IPS-18c (cell line): Measurements from ENCODE around the gene PKD2L1.
"Not testable (repeated sequence)": the region's sequence is repeated elsewhere in the genome, so short reads cannot be mapped to it uniquely, and the experiment has no call there.

Experiments used
- H3K4me3 ChIP-seq: 2 replicates; pipeline ENCODE4 v1.7.0; 2013; ENCODE audit warnings: low read depth, mild to moderate bottlenecking, low read length, moderate library complexity; ENCODE audit not compliant: insufficient read depth
- H3K9me3 ChIP-seq: one replicate; pipeline ENCODE4 v1.6.1; 2013; ENCODE audit warnings: mild to moderate bottlenecking, low read length, moderate library complexity; ENCODE audit not compliant: control insufficient read depth, insufficient read depth

PKD2L1 gene

DNA sequence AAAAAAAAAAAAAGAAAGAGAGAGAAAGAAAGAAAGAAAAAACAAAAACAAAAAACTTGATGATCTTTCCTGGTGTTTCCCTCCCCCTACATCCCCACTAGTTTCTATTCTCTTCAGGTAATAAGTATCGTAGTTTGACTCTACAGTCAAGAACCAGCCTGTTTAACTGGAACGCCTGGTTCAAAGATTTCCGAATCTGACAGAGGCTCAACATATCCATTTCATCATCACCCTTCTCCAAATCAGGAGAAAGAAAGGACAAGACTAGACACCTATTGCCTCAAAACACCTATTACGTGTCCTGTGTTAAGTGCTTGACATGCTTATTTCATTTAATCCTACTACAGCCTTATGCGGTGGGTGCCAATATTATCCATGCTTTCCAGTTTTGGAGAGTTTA is 23.2 kb downstream of the PKD2L1 start:
- no peaks in the 10 kb centered on the region for H3K9me3 ChIP-seq
- no peak overlapping the region for H3K4me3 ChIP-seq

DNA sequence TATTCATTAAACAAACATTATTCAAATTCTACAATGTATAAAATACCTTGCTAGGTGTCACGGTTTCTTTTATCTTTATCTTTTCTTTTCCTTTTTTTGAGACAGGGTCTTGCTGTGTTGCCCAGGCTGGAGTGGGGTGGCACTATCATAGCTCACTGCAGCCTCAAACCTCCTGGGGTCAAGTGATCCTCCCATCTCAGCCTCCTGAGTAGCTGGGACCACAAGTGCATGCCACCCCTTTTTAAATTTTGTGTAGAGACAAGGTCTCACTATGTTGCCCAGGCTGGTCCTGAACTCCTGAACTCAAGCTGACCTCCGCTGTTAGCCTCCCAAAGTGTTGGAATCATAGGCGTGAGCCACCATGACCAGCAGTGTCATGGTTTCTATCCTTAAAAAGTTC is 25.6 kb downstream of the PKD2L1 start:
- Histone ChIP-seq H3K9me3 (no peaks in the 10 kb centered on the region), H3K4me3 (no peak overlapping the region)

DNA sequence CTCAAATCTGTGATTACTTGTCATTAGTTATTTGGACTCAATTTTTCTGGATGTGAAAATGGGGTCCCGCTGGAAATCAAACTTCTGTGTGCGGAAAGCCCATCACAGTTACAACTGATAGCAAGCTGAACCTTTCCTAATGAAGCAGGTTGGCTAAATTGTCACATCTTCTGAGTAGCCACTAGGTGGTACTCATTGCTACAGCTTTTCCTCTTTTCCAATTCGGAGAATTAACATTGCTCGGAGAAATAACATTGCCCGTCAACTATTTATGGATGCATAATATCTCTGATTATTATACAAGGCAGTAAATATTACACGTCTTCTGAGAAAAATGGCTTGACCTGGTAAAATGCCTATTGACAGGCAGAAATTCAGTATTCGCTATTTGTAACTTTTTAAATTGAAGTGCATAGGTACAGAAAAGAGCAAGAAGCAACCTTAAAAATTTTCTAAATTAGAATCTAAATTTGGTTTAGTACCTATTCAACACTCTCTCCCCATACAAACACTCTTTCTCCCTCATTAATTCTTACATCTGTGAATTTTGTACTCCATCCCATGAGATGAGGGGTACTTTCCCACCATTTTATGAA is 26.2 kb downstream of the PKD2L1 start:
- H3K4me3 ChIP-seq, result no peak overlapping the region
- H3K9me3 ChIP-seq, result no peaks in the 10 kb centered on the region

DNA sequence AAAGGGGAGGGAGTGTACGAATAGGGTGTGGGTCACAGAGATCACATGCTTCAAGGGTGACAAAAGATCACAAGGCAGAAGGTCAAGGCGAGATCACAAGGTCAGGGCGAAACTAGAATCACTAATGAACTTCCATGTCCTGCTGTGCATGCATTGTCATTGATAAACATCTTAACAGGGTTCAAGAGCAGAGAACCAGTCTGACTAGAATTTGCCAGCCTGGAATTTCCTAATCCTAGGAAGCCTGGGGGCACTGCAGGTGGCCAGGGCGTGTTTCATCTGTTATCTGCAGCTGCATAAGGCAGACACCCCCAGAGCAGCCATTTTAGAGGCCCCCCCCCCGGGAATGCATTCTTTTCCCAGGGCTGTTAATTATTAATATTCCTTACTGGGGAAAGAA is 28.9 kb downstream of the PKD2L1 start:
- not testable (repeated sequence) for H3K9me3 ChIP-seq, H3K4me3 ChIP-seq

DNA sequence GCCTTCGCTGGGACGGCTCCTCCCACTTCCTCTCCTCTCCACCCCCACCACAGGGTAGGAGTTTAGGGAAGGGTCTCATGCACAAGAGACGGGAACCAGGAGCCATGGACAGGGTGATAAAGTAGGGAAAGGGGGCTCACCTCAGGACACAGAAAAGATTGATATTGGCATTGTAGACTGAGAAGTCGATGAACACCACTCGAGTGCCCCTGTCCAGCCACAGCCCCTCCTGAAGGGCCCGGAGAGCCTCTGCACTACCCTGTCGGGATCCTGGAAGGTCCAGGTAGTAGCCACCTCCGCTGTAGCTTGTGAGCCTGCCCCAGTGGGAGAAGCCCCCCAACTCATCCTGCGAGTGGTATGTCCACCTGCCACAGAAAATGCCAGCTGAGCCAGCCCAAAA is 32.8 kb downstream of the PKD2L1 start:
- H3K4me3 ChIP-seq, result no peak overlapping the region
- H3K9me3 ChIP-seq, result no peaks in the 10 kb centered on the region

DNA sequence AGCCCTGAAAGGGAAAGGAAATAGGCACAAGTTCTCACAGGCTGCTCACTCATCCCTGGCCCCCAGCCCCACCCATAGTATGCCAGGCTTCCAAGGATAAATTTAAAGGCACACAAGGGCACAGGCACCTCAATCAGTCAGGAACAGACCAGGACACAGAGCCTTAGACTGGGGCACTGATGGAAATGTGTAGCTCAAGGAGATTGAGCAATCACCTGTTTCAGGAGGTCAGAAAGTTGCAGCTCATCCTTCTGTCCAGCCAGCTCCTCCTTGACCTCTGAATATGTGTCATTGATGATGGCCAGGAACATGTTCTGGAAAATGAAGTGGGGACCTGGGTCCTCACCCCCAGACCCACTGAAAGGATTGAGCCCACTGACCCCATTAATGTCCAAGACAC is 37.0 kb downstream of the PKD2L1 start:
- no peaks in the 10 kb centered on the region for H3K9me3 ChIP-seq
- H3K4me3 ChIP-seq, result no peak overlapping the region

DNA sequence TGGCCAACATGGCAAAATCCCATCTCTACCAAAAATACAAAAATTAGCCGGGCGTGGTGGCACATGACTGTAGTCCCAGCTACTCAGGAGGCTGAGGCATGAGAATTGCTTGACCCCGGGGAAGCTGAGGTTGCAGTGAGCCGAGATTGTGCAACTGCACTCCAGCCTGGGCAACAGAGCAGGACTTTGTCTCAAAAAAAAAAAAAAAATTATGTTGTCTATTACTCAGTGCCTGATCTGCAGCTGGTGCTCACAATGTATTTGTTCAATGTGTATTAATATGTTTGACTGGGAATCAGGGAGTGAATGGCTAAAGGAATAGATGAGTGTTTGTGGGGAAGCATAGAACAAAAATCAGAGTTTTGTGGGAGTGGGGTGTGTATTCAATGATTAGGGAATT is 37.7 kb downstream of the PKD2L1 start:
- H3K9me3 ChIP-seq, H3K4me3 ChIP-seq: not testable (repeated sequence)

DNA sequence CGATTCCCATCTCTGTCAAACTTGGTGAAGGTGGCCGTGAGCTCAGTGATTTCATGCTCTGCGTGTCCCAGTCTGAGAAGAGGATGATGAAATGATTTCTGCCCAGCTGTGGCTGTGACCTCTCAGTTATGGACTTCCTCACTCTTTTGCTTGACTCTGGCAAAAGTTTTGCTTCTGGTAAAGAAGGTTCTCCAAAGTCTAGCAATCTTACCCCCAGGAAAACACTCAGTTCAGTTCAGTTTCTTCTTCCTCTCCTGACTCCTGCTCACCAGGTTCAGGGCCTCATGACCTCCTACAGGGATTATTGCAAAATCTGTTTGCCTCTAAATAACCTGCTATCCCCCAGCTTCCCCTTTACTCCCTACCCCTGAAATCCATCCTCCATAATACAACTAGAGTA is 38.7 kb downstream of the PKD2L1 start:
- Histone ChIP-seq H3K9me3 (no peaks in the 10 kb centered on the region), H3K4me3 (no peak overlapping the region)

DNA sequence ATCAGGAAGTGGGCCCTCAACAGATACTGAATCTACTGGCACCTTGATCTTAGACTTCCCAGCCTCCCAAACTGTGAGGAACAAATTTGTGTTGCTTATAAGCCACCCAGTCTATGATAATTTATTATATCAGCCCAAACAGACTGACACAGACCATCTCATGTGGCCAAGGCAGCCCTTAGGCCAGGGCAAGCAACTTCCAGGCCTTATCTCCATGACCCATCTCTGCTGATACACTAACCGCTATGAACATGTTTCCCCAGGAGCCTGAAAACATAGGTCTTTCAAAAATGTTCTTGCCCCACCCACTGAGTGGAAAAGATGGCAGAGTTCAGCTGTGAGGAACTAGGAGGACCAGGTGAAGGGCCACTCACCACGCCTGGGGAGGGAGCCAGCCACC is 40.4 kb downstream of the PKD2L1 start:
- Histone ChIP-seq H3K4me3 (no peak overlapping the region), H3K9me3 (no peaks in the 10 kb centered on the region)

DNA sequence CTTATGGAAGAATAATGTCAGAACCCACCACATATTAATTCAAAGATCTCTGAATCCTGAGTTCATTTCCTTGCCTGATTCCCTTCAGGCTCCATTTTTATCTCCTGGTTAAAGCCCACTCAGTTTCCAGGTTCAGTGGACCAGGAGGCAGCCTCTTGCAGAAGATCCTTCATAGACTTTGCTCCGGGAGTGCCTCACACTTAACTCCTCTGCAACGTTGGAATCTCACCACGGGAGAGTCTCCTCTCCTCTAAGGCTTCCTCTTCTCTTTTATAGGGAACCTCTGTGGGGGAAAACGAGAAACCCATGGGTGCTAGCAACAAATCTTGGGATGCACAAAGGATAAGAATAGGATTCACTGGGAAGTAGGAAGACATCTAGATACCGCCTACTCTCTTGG is 41.8 kb downstream of the PKD2L1 start:
- Histone ChIP-seq H3K9me3 (no peaks in the 10 kb centered on the region), H3K4me3 (no peak overlapping the region)

DNA sequence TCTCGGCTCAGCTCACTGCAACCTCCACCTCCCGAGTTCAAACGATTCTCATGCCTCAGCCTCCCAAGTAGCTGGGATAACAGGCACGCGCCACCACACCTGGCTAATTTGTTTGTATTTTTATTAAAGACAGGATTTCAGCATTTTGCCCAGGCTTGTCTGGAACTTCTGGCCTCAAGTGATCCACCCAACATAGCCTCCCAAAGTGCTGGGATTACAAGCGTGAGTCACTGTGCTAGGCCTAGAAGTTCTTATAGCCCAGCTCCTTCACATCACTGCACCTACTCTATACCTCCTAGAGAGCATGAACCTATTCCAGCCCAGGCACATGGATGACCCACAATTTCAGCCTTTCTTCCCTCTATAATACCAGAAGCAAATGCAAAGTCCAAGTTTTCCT is 42.3 kb downstream of the PKD2L1 start:
- Histone ChIP-seq H3K9me3 (no peaks in the 10 kb centered on the region), H3K4me3 (no peak overlapping the region)

DNA sequence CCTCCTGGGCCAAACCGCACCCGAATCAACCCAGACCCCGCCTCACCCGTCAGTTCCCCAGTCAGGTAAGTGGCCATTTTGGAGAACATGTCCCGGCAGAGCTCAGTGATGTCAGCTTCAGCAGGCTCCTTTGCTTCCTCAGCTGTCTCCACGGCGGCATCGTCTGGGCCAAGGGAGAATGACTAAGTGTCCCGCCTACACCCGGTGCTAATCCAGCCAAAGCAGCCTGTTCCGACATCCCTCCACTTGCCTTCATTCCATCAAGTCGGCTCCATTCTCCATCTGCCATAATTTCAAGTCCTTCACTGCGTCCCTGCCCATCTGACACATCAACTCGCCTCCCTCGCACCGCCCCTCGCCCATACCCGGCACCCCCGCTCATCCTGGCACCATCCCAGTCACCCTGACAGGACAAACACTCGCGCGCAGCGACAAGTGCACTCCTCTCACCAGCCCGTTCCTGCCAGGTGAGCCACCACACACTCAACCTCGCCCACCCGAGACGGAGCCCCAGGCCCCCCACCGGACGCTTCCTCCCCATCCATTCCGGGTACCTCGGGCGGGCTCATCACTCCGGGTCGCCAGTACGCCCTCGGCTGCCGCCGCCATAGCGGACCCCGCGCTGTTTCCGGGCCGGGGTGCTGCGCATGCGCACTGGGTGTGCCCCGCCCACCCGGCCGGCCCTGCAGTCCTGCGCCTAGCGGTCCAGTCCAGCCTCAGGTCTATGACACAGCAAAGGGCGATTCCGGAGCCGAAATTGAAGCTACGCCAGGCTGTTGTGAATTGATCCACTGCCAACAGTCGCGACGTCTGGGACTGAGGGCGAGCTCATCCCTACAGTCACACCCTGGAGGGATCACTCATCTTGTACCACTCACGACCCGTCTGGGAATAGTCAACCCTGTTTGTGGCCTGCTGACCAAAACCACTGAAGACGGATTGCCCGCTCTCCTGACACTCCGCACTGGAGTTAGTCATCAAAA is 43.7 kb downstream of the PKD2L1 start, which contains the start of gene BLOC1S2:
TSS of gene BLOC1S2 (minus strand) at position 630 of the 983 bp plus-strand sequence. CDS start at position 609, 21 bp downstream.
- H3K9me3 ChIP-seq, result no peaks in the 10 kb centered on the region
- H3K4me3 ChIP-seq, result peak within 1 kb of the TSS; percentile 85

DNA sequence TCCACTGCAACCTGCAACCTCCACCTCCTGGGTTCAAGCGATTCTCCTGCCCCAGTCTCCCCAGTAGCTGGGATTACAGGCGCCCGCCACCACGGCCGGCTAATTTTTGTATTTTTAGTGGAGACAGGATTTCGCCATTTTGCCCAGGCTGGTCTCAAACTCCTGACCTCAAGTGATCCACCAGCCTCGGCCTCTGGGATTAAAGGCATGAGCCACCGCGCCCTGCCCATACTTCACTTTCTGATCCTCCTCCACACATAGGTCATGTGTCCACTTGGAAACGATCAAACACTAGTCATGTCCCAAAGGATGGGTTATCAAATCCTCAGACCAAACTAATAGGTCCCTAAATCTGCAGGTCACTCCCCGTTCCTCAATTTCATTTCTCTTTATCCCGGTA is 44.7 kb downstream of the PKD2L1 start:
- H3K4me3 ChIP-seq, result peak overlapping the region; percentile 85
- H3K9me3 ChIP-seq, result not testable (repeated sequence)

DNA sequence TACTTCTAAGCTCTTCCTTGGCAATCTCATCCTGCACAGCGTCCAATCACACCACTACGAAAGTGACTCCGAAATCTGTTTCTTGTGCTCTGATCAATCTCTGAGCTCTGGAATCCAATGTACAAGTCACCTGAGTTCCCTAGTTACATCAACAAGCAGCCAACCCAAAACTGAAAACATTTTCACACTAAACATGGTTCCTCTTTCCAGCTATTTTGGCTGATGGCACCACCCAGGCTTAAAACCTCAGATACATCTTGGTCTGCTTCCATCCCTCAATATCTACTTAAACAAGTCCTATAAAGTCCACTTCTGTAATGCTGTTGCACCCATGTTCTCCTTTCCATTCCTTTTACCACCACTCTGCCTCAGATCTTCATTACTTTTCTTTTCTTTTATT is 47.1 kb downstream of the PKD2L1 start:
- H3K4me3 ChIP-seq, result no peak overlapping the region
- no peaks in the 10 kb centered on the region for H3K9me3 ChIP-seq

DNA sequence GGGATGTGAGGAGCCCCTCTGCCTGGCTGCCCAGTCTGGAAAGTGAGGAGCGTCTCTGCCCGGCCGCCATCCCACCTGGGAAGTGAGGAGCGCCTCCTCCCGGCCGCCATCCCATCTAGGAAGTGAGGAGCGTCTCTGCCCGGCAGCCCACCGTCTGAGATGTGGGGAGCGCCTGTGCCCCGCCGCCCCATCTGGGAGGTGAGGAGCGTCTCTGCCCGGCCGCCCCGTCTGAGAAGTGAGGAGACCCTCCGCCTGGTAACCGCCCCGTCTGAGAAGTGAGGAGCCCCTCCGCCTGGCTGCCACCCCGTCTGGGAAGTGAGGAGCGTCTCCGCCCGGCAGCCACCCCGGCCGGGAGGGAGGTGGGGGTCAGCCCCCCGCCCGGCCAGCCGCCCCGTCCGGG is 53.1 kb downstream of the PKD2L1 start:
- H3K4me3 ChIP-seq, H3K9me3 ChIP-seq: not testable (repeated sequence)

DNA sequence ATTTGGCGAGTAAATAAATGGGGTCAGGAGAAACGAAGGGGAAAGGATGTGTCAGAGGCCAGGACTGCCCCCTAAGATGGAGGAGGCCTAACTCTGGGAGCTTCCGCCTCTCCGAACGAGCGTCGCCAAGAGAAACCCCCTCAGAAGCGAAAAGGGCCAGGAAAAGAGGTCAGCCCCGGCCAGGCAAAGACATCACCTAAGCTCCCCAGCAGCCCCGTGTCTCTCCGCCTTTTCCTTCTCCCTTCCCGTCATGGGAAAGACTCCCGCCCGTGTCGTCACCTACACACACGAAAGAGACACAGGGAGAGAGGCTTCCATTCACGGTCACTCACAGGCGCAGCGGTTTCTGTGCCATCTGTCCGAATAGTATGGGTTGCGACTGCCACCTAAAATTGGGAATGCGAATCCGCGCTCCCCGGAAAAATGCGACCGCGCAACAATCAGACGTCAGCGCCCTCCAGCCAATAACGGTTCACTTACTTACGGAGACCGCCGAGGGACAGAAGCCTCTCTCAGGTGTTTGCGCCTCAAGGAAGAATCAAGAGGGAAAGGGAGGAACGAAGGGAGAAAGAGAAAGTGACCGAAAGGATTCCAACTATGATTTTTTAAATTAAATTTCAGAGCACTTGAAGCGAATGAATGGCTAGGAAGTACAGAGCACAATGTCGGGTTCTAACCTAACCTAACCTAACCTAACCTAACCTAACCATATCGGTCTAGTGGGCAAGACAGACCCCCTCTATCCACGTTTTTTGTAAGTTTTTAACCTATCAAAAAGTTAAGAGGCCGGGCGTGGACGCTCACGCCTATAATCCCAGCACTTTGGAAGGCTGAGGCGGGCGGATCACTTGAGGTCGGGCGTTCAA is 62.6 kb downstream of the PKD2L1 start, which contains the start of gene CWF19L1:
TSS of gene CWF19L1 (minus strand) at position 400 of the 866 bp plus-strand sequence. CDS start at position 355, 45 bp downstream.
- H3K9me3 ChIP-seq, result peaks cover 4% of the 10 kb centered on the region
- H3K4me3 ChIP-seq, result peak within 1 kb of the TSS; percentile 77

DNA sequence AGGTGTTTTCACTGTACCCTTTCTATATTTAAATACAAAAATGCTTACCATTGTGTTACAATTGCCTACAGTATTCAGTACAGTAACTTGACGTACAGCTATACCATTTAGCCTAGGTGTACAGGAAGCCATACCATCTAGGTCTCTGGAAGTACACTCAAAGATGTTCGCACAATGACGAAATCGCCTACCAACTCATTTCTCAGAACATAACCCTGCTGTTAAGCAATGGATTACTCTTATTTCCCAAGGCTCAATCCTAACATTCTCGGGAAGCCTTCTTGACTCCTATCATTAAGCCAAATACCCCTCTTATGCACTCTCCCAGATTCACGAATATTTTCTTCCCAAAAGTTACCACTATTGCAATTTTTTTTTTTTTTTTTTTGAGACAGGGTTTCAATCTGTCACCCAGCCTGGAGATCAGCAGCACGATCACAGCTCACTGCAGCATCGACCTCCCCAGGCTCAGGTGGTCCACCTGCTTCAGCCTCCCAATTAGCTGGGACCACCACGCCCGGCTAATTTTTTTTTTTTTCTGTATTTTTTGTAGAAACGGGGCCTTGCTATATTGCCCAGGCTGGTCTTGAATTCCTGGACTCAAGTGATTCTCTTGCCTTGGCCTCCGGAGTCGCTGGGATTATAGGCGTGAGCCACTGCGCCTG is 64.1 kb downstream of the PKD2L1 start:
- no peak overlapping the region for H3K4me3 ChIP-seq
- H3K9me3 ChIP-seq, result peaks cover 2% of the 10 kb centered on the region
